Right lobe of liver (tissue), 6 donors: ENCODE results near the gene CACNG4. TPM values are rescaled to one million over a fixed set of nuclear protein-coding genes. Genes with fewer than 3 reads are reported as not detected.

Experiments
- ATAC-seq, 4 donors: fragments of 200-7000 bp; cut with Tn5 transposase; one replicate each; pipeline ENCODE4 v1.9.1; 2020; ENCODE audit warnings: mild to moderate bottlenecking in 4 of 4, moderate library complexity in 4 of 4
- DNase-seq, 3 donors: peaks; one replicate each; pipeline ENCODE4 v3.0.0-alpha.2; 2020
- H3K27ac ChIP-seq, 3 donors: fragments of 200-600 bp; one replicate each; pipeline ENCODE4 v1.8.0; 2022
- H3K27me3 ChIP-seq, 2 donors: fragments of 200-600 bp; one replicate each; pipeline ENCODE4 v1.8.0; 2022
- H3K36me3 ChIP-seq, 4 donors: fragments of 200-600 bp; sonication (generic) in 1 of 4; one replicate each; pipeline versions ENCODE4 v1.5.1 to v1.8.0; 2017 to 2022; ENCODE audit warnings: control low read depth in 1 of 4
- H3K4me1 ChIP-seq, 4 donors: fragments of 200-600 bp; sonication (generic) in 1 of 4; one replicate each; pipeline versions ENCODE4 v1.5.1 to v1.8.0; 2017 to 2022; ENCODE audit warnings: control low read depth in 1 of 4
- H3K4me3 ChIP-seq, 3 donors: fragments of 200-600 bp; one replicate each; pipeline ENCODE4 v1.8.0; 2022
- H3K9me3 ChIP-seq, 4 donors: fragments of 200-600 bp; sonication (generic) in 1 of 4; one replicate each; pipeline versions ENCODE4 v1.5.1 to v1.8.0; 2017 to 2022; ENCODE audit warnings: control low read depth in 1 of 4
- POLR2A ChIP-seq: fragments of 450-650 bp; IDR thresholded peaks from one replicate; pipeline ENCODE4 v1.6.1; 2017; ENCODE audit warnings: antibody characterized with exemption, mild to moderate bottlenecking
- WGBS: methylation state at CpG from one replicate; pipeline ENCODE4 v1.1.6; 2018; ENCODE audit warnings: low coverage, low lambda C conversion rate; ENCODE audit not compliant: insufficient coverage; ENCODE audit errors: missing lambda C conversion rate; 5-methylcytosine and 5-hydroxymethylcytosine counted together
- intact Hi-C, 2 donors: fragments of 100-400 bp; cut with DNase I; formaldehyde crosslinking; loops; one replicate each; pipeline versions ENCODE4 v1.11.2 to v1.14.1; 2022
- total RNA-seq, 6 experiments: library from RNA; depleted of rRNA in 2 of 6; stranded (reverse); fragments of >200 nt in 2 of 6; fragmentation: NEBNext Ultra II Directional in 3 of 6; extraction: Animal tissue kit (Norgen Biotek cat#: 25700) in 3 of 6; gene quantifications; one replicate each; pipeline versions ENCODE4 v1.1.0 to v1.2.4, GENCODE V29; 2016 to 2023
- TF ChIP-seq, protein P1 (sequence below), 4 donors: fragments of 200-600 bp in 3 of 4; fragments of 450-650 bp in 1 of 4; IDR thresholded peaks; one replicate each; pipeline versions ENCODE4 v1.5.1 to v1.8.0; 2016 to 2022; ENCODE audit warnings: antibody characterized with exemption in 4 of 4, mild to moderate bottlenecking in 2 of 4
- donor health status: DM: no; HTN: yes; CAD: no.
- donor health status: DM: no; HTN: no; CAD: no.
- donor health status: DM: no; HTN: no; CAD: no.
- donor health status: DM: no; HTN: yes; CAD: no.
- donor health status: DM: no; HTN: yes; CAD: no.

Gene CACNG4
- total RNA-seq, 6 experiments from 2014 or later, result not detected

DNA sequence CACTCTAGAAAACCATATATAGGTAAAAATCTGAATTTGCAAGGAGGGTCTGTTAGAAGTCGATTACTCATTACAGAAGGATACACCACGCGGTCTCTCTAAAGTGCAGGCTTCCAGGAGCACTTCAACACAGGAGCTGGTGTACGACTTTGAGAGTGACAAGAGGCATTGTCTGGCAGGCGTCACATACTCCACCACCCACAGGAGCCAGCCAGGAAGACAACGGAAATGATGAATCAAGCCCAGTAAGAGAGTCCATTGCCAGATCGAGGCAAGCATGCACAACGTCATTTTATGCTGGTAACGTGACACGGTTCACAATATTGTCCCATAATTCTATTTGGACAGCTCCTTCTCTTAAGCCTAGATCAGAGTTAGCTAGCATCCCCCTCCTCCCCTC, 15.0 kb upstream of the CACNG4 start:
- no peaks in the 10 kb centered on the region for H3K4me1 ChIP-seq
- H3K27me3 ChIP-seq, result no peaks in the 10 kb centered on the region
- no peak overlapping the region for H3K27ac ChIP-seq
- no peaks in the 10 kb centered on the region for H3K36me3 ChIP-seq
- DNase-seq, result no peak
- H3K4me3 ChIP-seq, result no peak overlapping the region
- H3K9me3 ChIP-seq, result no peaks in the 10 kb centered on the region
- intact Hi-C loops, result no loop called here
- TF ChIP-seq, protein P1, sequence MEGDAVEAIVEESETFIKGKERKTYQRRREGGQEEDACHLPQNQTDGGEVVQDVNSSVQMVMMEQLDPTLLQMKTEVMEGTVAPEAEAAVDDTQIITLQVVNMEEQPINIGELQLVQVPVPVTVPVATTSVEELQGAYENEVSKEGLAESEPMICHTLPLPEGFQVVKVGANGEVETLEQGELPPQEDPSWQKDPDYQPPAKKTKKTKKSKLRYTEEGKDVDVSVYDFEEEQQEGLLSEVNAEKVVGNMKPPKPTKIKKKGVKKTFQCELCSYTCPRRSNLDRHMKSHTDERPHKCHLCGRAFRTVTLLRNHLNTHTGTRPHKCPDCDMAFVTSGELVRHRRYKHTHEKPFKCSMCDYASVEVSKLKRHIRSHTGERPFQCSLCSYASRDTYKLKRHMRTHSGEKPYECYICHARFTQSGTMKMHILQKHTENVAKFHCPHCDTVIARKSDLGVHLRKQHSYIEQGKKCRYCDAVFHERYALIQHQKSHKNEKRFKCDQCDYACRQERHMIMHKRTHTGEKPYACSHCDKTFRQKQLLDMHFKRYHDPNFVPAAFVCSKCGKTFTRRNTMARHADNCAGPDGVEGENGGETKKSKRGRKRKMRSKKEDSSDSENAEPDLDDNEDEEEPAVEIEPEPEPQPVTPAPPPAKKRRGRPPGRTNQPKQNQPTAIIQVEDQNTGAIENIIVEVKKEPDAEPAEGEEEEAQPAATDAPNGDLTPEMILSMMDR (IDR thresholded peaks at IDR 0.05), result no peak
- no peak for TF ChIP-seq POLR2A
- 62% methylated on average over 7 of the region's 10 CpGs for WGBS
- ATAC-seq, result no peak

DNA sequence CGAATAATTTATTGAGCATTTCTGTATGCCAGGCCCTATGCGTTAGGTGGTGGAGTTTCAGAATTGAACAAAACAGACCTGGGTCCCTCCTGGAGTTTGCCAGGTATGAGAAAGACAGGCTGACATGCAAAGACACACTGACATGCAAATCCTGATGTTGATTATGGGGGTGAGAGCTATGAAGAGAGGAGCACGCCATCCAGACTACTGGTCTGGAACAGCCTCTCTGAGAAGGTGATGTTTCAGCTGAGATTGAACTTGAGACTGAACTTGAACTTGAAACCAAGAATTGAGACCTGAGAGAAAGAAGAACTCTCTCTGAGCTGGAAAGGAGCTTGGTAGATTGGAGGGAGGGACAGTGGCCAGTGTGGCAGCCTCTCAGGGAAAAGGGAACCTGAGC, 14.2 kb upstream of the CACNG4 start:
- no peak for TF ChIP-seq POLR2A
- TF ChIP-seq, protein P1 (IDR thresholded peaks at IDR 0.05), result no peak
- ATAC-seq, result no peak
- WGBS, result 68% methylated on average over 3 of the region's 3 CpGs

DNA sequence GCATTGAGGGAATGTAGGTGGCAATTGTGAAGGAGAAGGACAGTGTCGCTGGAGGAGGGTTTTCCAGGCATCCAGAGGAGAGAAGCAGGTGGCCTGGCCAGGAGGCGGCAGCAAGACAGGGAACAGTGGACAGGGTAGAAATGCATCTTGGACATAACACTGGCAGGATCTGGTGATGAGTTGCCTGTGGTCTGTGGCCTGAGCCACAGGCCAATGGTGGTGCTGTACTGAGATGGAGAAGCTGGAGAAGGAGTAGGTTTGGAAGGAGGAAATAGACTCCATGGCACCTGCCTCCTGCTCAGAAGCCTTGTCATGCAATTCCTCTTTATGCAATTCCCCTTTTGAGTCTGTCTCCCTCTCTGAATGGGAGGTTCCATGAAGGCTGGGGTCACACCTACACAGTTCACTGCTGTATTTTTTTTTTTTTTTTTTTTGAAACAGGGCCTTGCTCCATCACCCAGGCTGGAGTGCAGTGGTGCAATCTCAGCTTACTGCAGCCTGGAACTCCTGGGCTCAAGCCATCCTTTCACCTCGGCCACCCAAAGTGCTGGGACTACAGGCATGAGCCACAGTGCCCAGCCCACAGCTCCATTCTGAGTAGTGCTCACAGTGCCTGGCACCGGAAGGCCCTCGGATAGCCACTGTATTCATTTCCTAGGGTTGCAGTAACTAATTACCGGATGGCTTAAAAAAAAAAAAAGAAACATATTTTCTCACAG, 13.5 kb upstream of the CACNG4 start:
- TF ChIP-seq POLR2A, result no peak
- TF ChIP-seq, protein P1 (IDR thresholded peaks at IDR 0.05), result no peak
- H3K4me1 ChIP-seq, result no peaks in the 10 kb centered on the region
- no peaks in the 10 kb centered on the region for H3K9me3 ChIP-seq
- no peak for ATAC-seq
- no peak overlapping the region for H3K4me3 ChIP-seq
- 86% methylated on average over 5 of the region's 6 CpGs for WGBS
- DNase-seq, result peak in 1 of 3 donors; percentile 11
- intact Hi-C loops, result no loop called here
- H3K36me3 ChIP-seq, result no peaks in the 10 kb centered on the region
- no peaks in the 10 kb centered on the region for H3K27me3 ChIP-seq
- no peak overlapping the region for H3K27ac ChIP-seq

More for the DNA sequence above, 14.2 kb upstream of the CACNG4 start:
- H3K4me1 ChIP-seq, result no peaks in the 10 kb centered on the region
- DNase-seq, result no peak
- H3K9me3 ChIP-seq, result no peaks in the 10 kb centered on the region
- H3K36me3 ChIP-seq, result no peaks in the 10 kb centered on the region
- no peaks in the 10 kb centered on the region for H3K27me3 ChIP-seq
- intact Hi-C loops, result no loop called here
- no peak overlapping the region for H3K27ac ChIP-seq
- no peak overlapping the region for H3K4me3 ChIP-seq

DNA sequence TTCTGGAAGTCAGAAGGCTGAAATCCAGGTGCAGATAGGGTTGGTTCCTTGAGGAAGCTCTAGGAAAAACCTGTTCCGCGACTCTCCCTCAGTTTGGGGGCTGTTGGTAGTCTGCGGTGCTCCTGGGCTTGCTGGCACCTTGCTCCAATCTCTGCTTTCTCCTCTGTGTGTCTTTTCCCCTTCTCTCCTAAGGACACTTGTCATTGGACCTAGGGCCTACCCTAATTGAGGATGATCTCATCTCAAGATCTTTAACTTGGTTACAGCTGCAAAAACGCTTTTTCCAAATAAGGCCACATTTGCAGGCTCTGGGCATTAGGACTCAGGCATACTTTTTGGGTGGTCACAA, 12.9 kb upstream of the CACNG4 start:
- TF ChIP-seq, protein P1 (IDR thresholded peaks at IDR 0.05), result no peak
- TF ChIP-seq POLR2A, result no peak
- no peaks in the 10 kb centered on the region for H3K4me1 ChIP-seq
- ATAC-seq (no peak), DNase-seq (no peak)
- H3K9me3 ChIP-seq, result no peaks in the 10 kb centered on the region
- intact Hi-C loops, result no loop called here
- no peaks in the 10 kb centered on the region for H3K36me3 ChIP-seq
- H3K4me3 ChIP-seq, result no peak overlapping the region
- 80% methylated on average over 2 of the region's 4 CpGs for WGBS
- no peaks in the 10 kb centered on the region for H3K27me3 ChIP-seq
- H3K27ac ChIP-seq, result no peak overlapping the region
